ENCODE results near the gene ZFPM1.
"Not testable (repeated sequence)": the region's sequence is repeated elsewhere in the genome, so short reads cannot be mapped to it uniquely, and the experiment has no call there.

Gene ZFPM1

DNA sequence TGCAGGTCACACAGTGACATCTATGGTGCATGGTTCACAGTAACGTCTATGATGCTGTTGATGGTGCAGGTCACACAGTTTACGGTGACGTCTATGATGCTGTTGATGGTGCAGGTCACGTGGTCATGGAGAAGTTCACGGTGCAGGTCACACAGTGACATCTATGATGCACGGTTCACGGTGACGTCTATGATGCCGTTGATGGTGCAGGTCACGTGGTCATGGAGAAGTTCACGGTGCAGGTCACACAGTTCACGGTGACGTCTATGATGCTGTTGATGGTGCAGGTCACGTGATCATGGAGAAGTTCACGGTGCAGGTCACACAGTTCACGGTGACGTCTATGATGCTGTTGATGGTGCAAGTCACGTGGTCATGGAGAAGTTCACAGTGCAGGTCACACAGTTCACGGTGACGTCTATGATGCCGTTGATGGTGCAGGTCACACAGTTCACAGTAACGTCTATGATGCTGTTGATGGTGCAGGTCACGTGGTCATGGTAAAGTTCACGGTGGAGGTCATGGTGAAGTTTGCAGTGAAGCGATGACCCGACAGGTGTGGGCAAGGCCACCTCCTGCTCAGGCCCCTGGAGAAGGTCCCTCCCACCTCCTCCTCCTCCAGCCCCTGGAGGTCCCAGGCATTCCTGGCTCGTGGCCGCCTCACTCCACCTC is 42.6 kb upstream of the ZFPM1 start:
- H3K36me3 ChIP-seq (ENCODE audit: control insufficient read depth, insufficient read depth, low read length); H3K27ac ChIP-seq (ENCODE audit: low read depth, low read length, severe bottlenecking); H3K9me3 ChIP-seq (ENCODE audit: control insufficient read depth, low read length); H3K4me1 ChIP-seq (ENCODE audit: control insufficient read depth, insufficient read depth, low read length, poor library complexity, severe bottlenecking); H3K4me3 ChIP-seq (ENCODE audit: extremely low read depth, insufficient read depth, low read length, poor library complexity, severe bottlenecking): not testable (repeated sequence)
- WGBS, 2 experiments (ENCODE audit: insufficient coverage in 2 of 2): 94 to 95% methylated on average over 25 to 28 of the region's 28 CpGs

GRCh38 chr16:88411951-88412576 is 41.0 kb upstream of the ZFPM1 start:
- no peak overlapping the region for H3K27ac ChIP-seq (ENCODE audit: low read depth, low read length, severe bottlenecking)
- no peaks in the 10 kb centered on the region for H3K4me1 ChIP-seq (ENCODE audit: control insufficient read depth, insufficient read depth, low read length, poor library complexity, severe bottlenecking)
- no peaks in the 10 kb centered on the region for H3K36me3 ChIP-seq (ENCODE audit: control insufficient read depth, insufficient read depth, low read length)
- no peak overlapping the region for H3K4me3 ChIP-seq (ENCODE audit: extremely low read depth, insufficient read depth, low read length, poor library complexity, severe bottlenecking)
- no peaks in the 10 kb centered on the region for H3K9me3 ChIP-seq (ENCODE audit: control insufficient read depth, low read length)
- 93 to 95% methylated on average over 11 to 14 of the region's 18 CpGs for WGBS, 2 experiments (ENCODE audit: insufficient coverage in 2 of 2)

DNA sequence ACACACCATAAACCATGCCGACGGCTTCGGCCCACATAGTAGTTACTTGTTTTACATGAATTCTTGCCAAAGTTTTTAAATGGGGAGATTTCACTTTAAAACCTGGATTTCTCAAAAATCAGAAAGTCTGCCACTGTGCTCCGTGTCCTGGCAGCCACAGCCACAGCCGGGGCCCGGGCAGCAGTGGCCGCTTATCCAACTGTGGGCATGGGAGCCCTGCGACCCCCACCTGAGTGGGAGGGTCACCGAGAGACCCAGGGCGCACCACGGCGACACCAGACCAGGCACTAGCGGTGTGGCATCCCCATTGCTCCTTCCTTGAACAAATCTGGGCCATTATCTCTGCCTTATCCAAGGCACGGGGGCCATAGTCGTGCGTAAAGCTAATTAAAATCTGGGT is 40.3 kb upstream of the ZFPM1 start:
- WGBS, 2 experiments (ENCODE audit: insufficient coverage in 2 of 2): 86 to 95% methylated on average over 15 to 16 of the region's 16 CpGs
- no peaks in the 10 kb centered on the region for H3K4me1 ChIP-seq (ENCODE audit: control insufficient read depth, insufficient read depth, low read length, poor library complexity, severe bottlenecking)
- H3K9me3 ChIP-seq (ENCODE audit: control insufficient read depth, low read length): no peaks in the 10 kb centered on the region
- H3K27ac ChIP-seq (ENCODE audit: low read depth, low read length, severe bottlenecking): no peak overlapping the region
- no peaks in the 10 kb centered on the region for H3K36me3 ChIP-seq (ENCODE audit: control insufficient read depth, insufficient read depth, low read length)
- H3K4me3 ChIP-seq (ENCODE audit: extremely low read depth, insufficient read depth, low read length, poor library complexity, severe bottlenecking): no peak overlapping the region

DNA sequence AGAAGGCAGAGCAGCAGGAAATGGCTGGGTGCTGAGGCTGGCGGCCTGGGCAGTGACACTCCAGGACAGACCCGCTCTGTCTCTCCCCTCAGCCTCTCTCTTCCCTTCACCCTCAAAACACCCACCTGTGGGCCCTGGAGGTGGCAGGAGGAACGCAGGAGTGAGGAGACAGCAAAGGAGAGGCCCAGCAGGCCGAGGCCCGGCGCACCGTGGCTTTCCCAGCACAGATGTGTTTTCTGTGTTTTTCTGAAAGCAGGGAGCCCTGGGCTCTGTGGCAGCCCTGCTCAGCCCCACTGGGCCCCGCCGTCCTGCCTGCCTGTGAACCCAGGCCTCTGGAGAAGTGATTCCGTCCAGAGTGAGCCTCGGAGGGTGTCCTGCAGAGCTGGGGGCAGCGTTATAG is 39.8 kb upstream of the ZFPM1 start:
- H3K27ac ChIP-seq (ENCODE audit: low read depth, low read length, severe bottlenecking): no peak overlapping the region
- WGBS, 2 experiments (ENCODE audit: insufficient coverage in 2 of 2): 94 to 97% methylated on average over 8 to 10 of the region's 12 CpGs
- no peaks in the 10 kb centered on the region for H3K9me3 ChIP-seq (ENCODE audit: control insufficient read depth, low read length)
- H3K4me3 ChIP-seq (ENCODE audit: extremely low read depth, insufficient read depth, low read length, poor library complexity, severe bottlenecking): no peak overlapping the region
- no peaks in the 10 kb centered on the region for H3K36me3 ChIP-seq (ENCODE audit: control insufficient read depth, insufficient read depth, low read length)
- no peaks in the 10 kb centered on the region for H3K4me1 ChIP-seq (ENCODE audit: control insufficient read depth, insufficient read depth, low read length, poor library complexity, severe bottlenecking)

GRCh38 chr16:88413631-88414030 is 39.4 kb upstream of the ZFPM1 start:
- no peak overlapping the region for H3K27ac ChIP-seq (ENCODE audit: low read depth, low read length, severe bottlenecking)
- no peaks in the 10 kb centered on the region for H3K36me3 ChIP-seq (ENCODE audit: control insufficient read depth, insufficient read depth, low read length)
- no peak overlapping the region for H3K4me3 ChIP-seq (ENCODE audit: extremely low read depth, insufficient read depth, low read length, poor library complexity, severe bottlenecking)
- H3K9me3 ChIP-seq (ENCODE audit: control insufficient read depth, low read length): no peaks in the 10 kb centered on the region
- WGBS, 2 experiments (ENCODE audit: insufficient coverage in 2 of 2): 93 to 96% methylated on average over 10 to 11 of the region's 12 CpGs
- no peaks in the 10 kb centered on the region for H3K4me1 ChIP-seq (ENCODE audit: control insufficient read depth, insufficient read depth, low read length, poor library complexity, severe bottlenecking)

GRCh38 chr16:88414521-88415380 is 38.3 kb upstream of the ZFPM1 start:
- Histone ChIP-seq H3K9me3 (ENCODE audit: control insufficient read depth, low read length) (no peaks in the 10 kb centered on the region), H3K4me3 (ENCODE audit: extremely low read depth, insufficient read depth, low read length, poor library complexity, severe bottlenecking) (no peak overlapping the region), H3K36me3 (ENCODE audit: control insufficient read depth, insufficient read depth, low read length) (no peaks in the 10 kb centered on the region), H3K4me1 (ENCODE audit: control insufficient read depth, insufficient read depth, low read length, poor library complexity, severe bottlenecking) (no peaks in the 10 kb centered on the region), H3K27ac (ENCODE audit: low read depth, low read length, severe bottlenecking) (no peak overlapping the region)
- WGBS, 2 experiments (ENCODE audit: insufficient coverage in 2 of 2): 92% methylated on average over 27 to 34 of the region's 34 CpGs

DNA sequence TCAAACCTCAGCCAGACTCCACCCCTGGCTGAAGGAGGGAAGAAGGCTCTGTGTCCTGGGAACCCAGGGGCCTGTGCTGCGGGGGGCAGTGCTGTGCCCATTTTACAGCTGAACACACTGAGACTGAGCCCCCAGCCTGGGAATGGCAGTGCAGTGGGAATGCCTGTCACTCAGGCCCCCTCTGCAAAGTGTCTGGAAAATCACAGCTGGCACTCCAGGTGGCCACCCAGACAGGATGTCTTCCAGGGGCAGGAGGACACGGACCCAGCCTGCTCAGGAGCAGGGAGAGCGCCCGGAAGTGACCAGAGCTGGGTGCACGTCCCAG is 37.7 kb upstream of the ZFPM1 start:
- Histone ChIP-seq H3K4me1 (ENCODE audit: control insufficient read depth, insufficient read depth, low read length, poor library complexity, severe bottlenecking) (no peaks in the 10 kb centered on the region), H3K36me3 (ENCODE audit: control insufficient read depth, insufficient read depth, low read length) (no peaks in the 10 kb centered on the region), H3K27ac (ENCODE audit: low read depth, low read length, severe bottlenecking) (no peak overlapping the region), H3K9me3 (ENCODE audit: control insufficient read depth, low read length) (no peaks in the 10 kb centered on the region), H3K4me3 (ENCODE audit: extremely low read depth, insufficient read depth, low read length, poor library complexity, severe bottlenecking) (no peak overlapping the region)
- 96 to 97% methylated on average over 5 of the region's 5 CpGs for WGBS, 2 experiments (ENCODE audit: insufficient coverage in 2 of 2)

GRCh38 chr16:88415713-88416323 is 37.3 kb upstream of the ZFPM1 start:
- no peaks in the 10 kb centered on the region for H3K4me1 ChIP-seq (ENCODE audit: control insufficient read depth, insufficient read depth, low read length, poor library complexity, severe bottlenecking)
- H3K36me3 ChIP-seq (ENCODE audit: control insufficient read depth, insufficient read depth, low read length): no peaks in the 10 kb centered on the region
- no peak overlapping the region for H3K4me3 ChIP-seq (ENCODE audit: extremely low read depth, insufficient read depth, low read length, poor library complexity, severe bottlenecking)
- 88 to 92% methylated on average over 24 to 25 of the region's 29 CpGs for WGBS, 2 experiments (ENCODE audit: insufficient coverage in 2 of 2)
- H3K9me3 ChIP-seq (ENCODE audit: control insufficient read depth, low read length): no peaks in the 10 kb centered on the region
- no peak overlapping the region for H3K27ac ChIP-seq (ENCODE audit: low read depth, low read length, severe bottlenecking)

DNA sequence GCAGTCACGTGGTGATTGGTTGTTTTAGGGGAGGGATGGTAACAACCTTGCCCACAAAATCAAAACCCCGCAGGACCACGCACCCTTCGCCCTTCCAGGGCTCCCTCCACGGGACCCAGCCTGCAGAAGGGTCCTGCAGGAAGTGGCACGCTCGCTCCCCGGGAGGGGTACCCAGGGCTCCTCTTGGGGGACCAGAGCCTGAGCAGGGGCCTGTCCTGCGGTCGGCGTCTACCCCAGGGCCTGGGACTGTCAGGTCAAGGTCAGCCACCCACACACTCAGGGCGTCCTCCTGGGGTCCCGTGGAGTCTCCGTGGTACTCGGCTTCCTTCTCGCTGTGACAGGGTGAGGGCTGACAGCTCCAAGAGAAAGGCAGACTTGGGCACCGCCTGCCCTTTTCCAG is 36.4 kb upstream of the ZFPM1 start:
- Histone ChIP-seq H3K9me3 (ENCODE audit: control insufficient read depth, low read length) (no peaks in the 10 kb centered on the region), H3K27ac (ENCODE audit: low read depth, low read length, severe bottlenecking) (no peak overlapping the region), H3K4me1 (ENCODE audit: control insufficient read depth, insufficient read depth, low read length, poor library complexity, severe bottlenecking) (no peaks in the 10 kb centered on the region), H3K36me3 (ENCODE audit: control insufficient read depth, insufficient read depth, low read length) (no peaks in the 10 kb centered on the region), H3K4me3 (ENCODE audit: extremely low read depth, insufficient read depth, low read length, poor library complexity, severe bottlenecking) (no peak overlapping the region)
- WGBS, 2 experiments (ENCODE audit: insufficient coverage in 2 of 2): 87 to 97% methylated on average over 11 to 17 of the region's 17 CpGs

- no peaks in the 10 kb centered on the region for H3K36me3 ChIP-seq (ENCODE audit: control insufficient read depth, insufficient read depth, low read length)
- no peaks in the 10 kb centered on the region for H3K9me3 ChIP-seq (ENCODE audit: control insufficient read depth, low read length)
- 84 to 90% methylated on average over 14 to 16 of the region's 17 CpGs for WGBS, 2 experiments (ENCODE audit: insufficient coverage in 2 of 2)
- no peak overlapping the region for H3K27ac ChIP-seq (ENCODE audit: low read depth, low read length, severe bottlenecking)
- H3K4me3 ChIP-seq (ENCODE audit: extremely low read depth, insufficient read depth, low read length, poor library complexity, severe bottlenecking): no peak overlapping the region
- no peaks in the 10 kb centered on the region for H3K4me1 ChIP-seq (ENCODE audit: control insufficient read depth, insufficient read depth, low read length, poor library complexity, severe bottlenecking)
Measured at GRCh38 chr16:88417684-88418476, 35.2 kb upstream of the ZFPM1 start.

All from mesodermal cell (in vitro differentiated cells).